Kidney (tissue), 14 donors: ENCODE results near the gene VAPA. TPM values are rescaled to one million over a fixed set of nuclear protein-coding genes. Genes with fewer than 3 reads are reported as not detected.

Experiments used
- DNase-seq, 5 donors: peaks; one replicate each; pipeline ENCODE4 v3.0.0-alpha.2; 2013 to 2020
- FAIRE-seq: peaks from 2 replicates; lab custom pipeline; 2012; peaks lifted over from hg19 to GRCh38; lab: Jason Lieb, UNC
- H3K27ac ChIP-seq, 2 donors: one replicate each; pipeline ENCODE4 v1.7.0; 2013; ENCODE audit warnings: low read depth in 2 of 2, low read length in 2 of 2, inconsistent platforms in 1 of 2
- H3K27me3 ChIP-seq: one replicate; pipeline ENCODE4 v1.7.1; 2013; ENCODE audit warnings: low read length, inconsistent platforms; ENCODE audit not compliant: control insufficient read depth, insufficient read depth
- H3K36me3 ChIP-seq, 3 donors: one replicate each; pipeline versions ENCODE4 v1.7.0 to v1.7.1; 2013; ENCODE audit warnings: low read length in 3 of 3, control low read depth in 1 of 3, inconsistent platforms in 1 of 3; ENCODE audit not compliant: insufficient read depth in 3 of 3, control insufficient read depth in 2 of 3
- H3K4me1 ChIP-seq, 3 donors: one replicate each; pipeline versions ENCODE4 v1.7.0 to v1.7.1; 2013; ENCODE audit warnings: low read length in 3 of 3, inconsistent platforms in 1 of 3, low read depth in 1 of 3; ENCODE audit not compliant: control insufficient read depth in 2 of 3, insufficient read depth in 2 of 3
- H3K4me3 ChIP-seq, 3 donors: one replicate each; pipeline versions ENCODE4 v1.7.0 to v1.8.1; 2013; ENCODE audit warnings: low read length in 3 of 3, control low read depth in 1 of 3, inconsistent platforms in 1 of 3
- H3K9ac ChIP-seq, 3 donors: one replicate each; pipeline versions ENCODE4 v1.7.0 to v1.7.1; 2013; ENCODE audit warnings: low read length in 3 of 3, control low read depth in 1 of 3, inconsistent platforms in 1 of 3
- H3K9me3 ChIP-seq, 3 donors: one replicate each; pipeline versions ENCODE4 v1.7.0 to v1.7.1; 2013; ENCODE audit warnings: low read length in 3 of 3, control low read depth in 1 of 3, inconsistent platforms in 1 of 3; ENCODE audit not compliant: control insufficient read depth in 2 of 3, insufficient read depth in 1 of 3
- CTCF ChIP-seq: IDR thresholded peaks from 3 replicates; pipeline ENCODE4 v1.5.1; 2012; ENCODE audit warnings: mild to moderate bottlenecking, moderate library complexity, borderline replicate concordance; ENCODE audit not compliant: insufficient read depth; ENCODE audit errors: extremely low read depth
- intact Hi-C: fragments of 100-400 bp; cut with DNase I; formaldehyde crosslinking; loops from one replicate; pipeline ENCODE4 v1.11.1; 2022
- polyA plus RNA-seq: library from polyadenylated mRNA; stranded (reverse); fragments of 350-450 nt; fragmentation: Illumina TruSeq; extraction: RNeasy Lipid Tissue Mini Kit (QIAGEN cat#74804); gene quantifications from one replicate; pipeline ENCODE4 v1.2.3, GENCODE V29; 2014; ENCODE audit warnings: low read depth, low replicate concordance; ENCODE audit not compliant: insufficient read depth
- total RNA-seq: library from RNA; stranded (reverse); fragmentation: NEBNext Ultra II Directional; extraction: Animal tissue kit (Norgen Biotek cat#: 25700); gene quantifications from one replicate; pipeline ENCODE4 v1.2.1, GENCODE V29; 2021
- donor health status: control.
- donor health status: control.
- donor health status: control.
- donor health status: control.
- donor health status: control.
- donor health status: DM: yes; HTN: yes; CAD: no.
- donor health status: Normal renal cell carcinoma (clear cell type).

Gene VAPA
- total and polyA plus RNA-seq, 2 donors from 2014 or later = 171 to 185 TPM

DNA sequence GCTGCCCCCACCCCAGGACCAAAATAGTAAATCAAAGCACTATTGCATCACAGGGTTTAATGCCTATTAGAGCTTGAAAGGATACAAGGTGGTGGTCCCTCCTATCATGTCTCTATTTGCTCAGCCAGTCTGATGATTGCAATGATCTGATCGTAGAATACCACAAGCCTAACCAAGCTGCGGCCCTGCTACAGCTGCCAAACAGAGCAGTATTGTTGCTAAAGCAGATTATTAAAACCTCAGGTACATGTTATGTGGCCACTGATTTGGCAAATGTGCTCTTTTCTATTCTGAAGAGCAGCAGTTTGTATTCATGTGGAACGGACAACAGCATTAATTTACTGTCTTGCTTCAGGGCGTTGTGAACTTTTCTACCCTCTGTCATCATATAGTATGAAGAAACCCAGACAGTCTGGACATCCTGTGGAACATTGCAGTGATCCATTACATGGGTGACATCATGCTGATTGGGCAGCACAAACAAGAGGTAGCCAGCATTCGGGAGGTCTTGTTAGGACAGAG lies 8.4 kb upstream of the VAPA start:
- Histone ChIP-seq H3K27me3 (no peaks in the 10 kb centered on the region), H3K27ac (no peak overlapping the region), H3K9ac (no peak overlapping the region), H3K36me3 (no peaks in the 10 kb centered on the region), H3K9me3 (no peaks in the 10 kb centered on the region), H3K4me3 (no peak overlapping the region), H3K4me1 (no peaks in the 10 kb centered on the region)
- intact Hi-C loops = no loop called here
- DNase-seq = peak in 3 of 5 donors; percentile 52 to 76 (median 74)
- FAIRE-seq = no peak
- TF ChIP-seq CTCF = no peak

DNA sequence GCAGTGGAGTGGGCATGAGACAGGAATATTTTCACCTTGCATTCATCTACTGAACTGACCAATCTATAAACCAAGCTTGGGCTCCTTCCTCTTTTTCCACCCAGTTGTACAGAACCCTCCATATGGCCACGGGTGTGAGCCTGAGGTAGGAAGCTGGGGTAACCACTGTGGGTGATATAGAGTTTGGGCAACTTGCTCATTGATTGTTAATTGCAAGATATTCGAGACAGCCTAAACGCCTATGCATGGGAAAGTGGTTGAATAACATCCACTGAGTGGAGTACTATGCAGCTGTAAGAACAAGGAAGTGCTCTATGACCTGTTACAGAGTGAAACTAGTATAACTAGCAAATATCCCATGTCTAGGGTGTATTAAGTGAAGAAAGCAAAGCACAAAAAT lies 7.3 kb upstream of the VAPA start:
- no peak overlapping the region for H3K27ac ChIP-seq
- H3K27me3 ChIP-seq = no peaks in the 10 kb centered on the region
- no peaks in the 10 kb centered on the region for H3K9me3 ChIP-seq
- no peak for DNase-seq
- H3K4me1 ChIP-seq = no peaks in the 10 kb centered on the region
- intact Hi-C loops = no loop called here
- no peak for TF ChIP-seq CTCF
- no peaks in the 10 kb centered on the region for H3K36me3 ChIP-seq
- H3K4me3 ChIP-seq = no peak overlapping the region
- FAIRE-seq = no peak
- no peak overlapping the region for H3K9ac ChIP-seq

- no peaks in the 10 kb centered on the region for H3K27me3 ChIP-seq
- no peak for FAIRE-seq
- no peaks in the 10 kb centered on the region for H3K9me3 ChIP-seq
- DNase-seq = no peak
- no peaks in the 10 kb centered on the region for H3K36me3 ChIP-seq
- no peak for TF ChIP-seq CTCF
- H3K9ac ChIP-seq = no peak overlapping the region
- intact Hi-C loops = no loop called here
- no peak overlapping the region for H3K27ac ChIP-seq
- peaks cover 0 to 2% (median 0%) of the 10 kb centered on the region in 3 donors for H3K4me1 ChIP-seq
- no peak overlapping the region for H3K4me3 ChIP-seq
Observed at GRCh38 chr18:9907867-9908266, 5.9 kb upstream of the VAPA start.

- intact Hi-C loops = no loop called here
- no peak overlapping the region for H3K27ac ChIP-seq
- H3K4me1 ChIP-seq = peaks cover 0 to 4% (median 0%) of the 10 kb centered on the region in 3 donors
- no peaks in the 10 kb centered on the region for H3K27me3 ChIP-seq
- no peak for TF ChIP-seq CTCF
- H3K9me3 ChIP-seq = no peaks in the 10 kb centered on the region
- H3K4me3 ChIP-seq = no peak overlapping the region
- H3K9ac ChIP-seq = no peak overlapping the region
- FAIRE-seq (no peak), DNase-seq (no peak)
- no peaks in the 10 kb centered on the region for H3K36me3 ChIP-seq
Observed at GRCh38 chr18:9910071-9910470, 3.7 kb upstream of the VAPA start.
